Large intestine (tissue), 3 donors: Measurements from ENCODE around the gene ULK4. TPM values are rescaled to one million over a fixed set of nuclear protein-coding genes. Genes with fewer than 3 reads are reported as not detected.
A peak's percentile ranks its signal among the peaks of the same experiment; 100 is the strongest.
"Not testable (repeated sequence)": the region's sequence is repeated elsewhere in the genome, so short reads cannot be mapped to it uniquely, and the experiment has no call there.

Source experiments
- DNase-seq, 2 donors: peaks; one replicate each; pipeline versions ENCODE4 v3.0.0 to v3.0.0-alpha.2; 2013
- H3K27ac ChIP-seq: one replicate; pipeline ENCODE4 v1.5.1; 2013; ENCODE audit warnings: low read length
- H3K27me3 ChIP-seq: 2 replicates; pipeline ENCODE4 v1.6.1; 2013; ENCODE audit warnings: low read length; ENCODE audit not compliant: control insufficient read depth, insufficient read depth
- H3K36me3 ChIP-seq: 2 replicates; pipeline ENCODE4 v1.6.1; 2013; ENCODE audit warnings: low read length; ENCODE audit not compliant: control insufficient read depth, insufficient read depth
- H3K4me1 ChIP-seq: one replicate; pipeline ENCODE4 v1.6.1; 2013; ENCODE audit warnings: low read length; ENCODE audit not compliant: control insufficient read depth, insufficient read depth
- H3K4me3 ChIP-seq: one replicate; pipeline ENCODE4 v1.5.1; 2013; ENCODE audit warnings: low read length
- H3K9me3 ChIP-seq: one replicate; pipeline ENCODE4 v1.6.1; 2013; ENCODE audit warnings: mild to moderate bottlenecking, low read depth, low read length, moderate library complexity; ENCODE audit not compliant: control insufficient read depth
- WGBS: methylation state at CpG from one replicate; pipeline ENCODE4 v1.1.5; 2013; ENCODE audit warnings: low lambda C conversion rate; ENCODE audit not compliant: insufficient coverage; 5-methylcytosine and 5-hydroxymethylcytosine counted together
- polyA plus RNA-seq: library from polyadenylated mRNA; unstranded; fragments of 120-200 nt; gene quantifications from one replicate; pipeline ENCODE4 v1.2.1, GENCODE V29; 2013

The ULK4 gene
- polyA plus RNA-seq, 1 donor: 2.1 TPM

DNA sequence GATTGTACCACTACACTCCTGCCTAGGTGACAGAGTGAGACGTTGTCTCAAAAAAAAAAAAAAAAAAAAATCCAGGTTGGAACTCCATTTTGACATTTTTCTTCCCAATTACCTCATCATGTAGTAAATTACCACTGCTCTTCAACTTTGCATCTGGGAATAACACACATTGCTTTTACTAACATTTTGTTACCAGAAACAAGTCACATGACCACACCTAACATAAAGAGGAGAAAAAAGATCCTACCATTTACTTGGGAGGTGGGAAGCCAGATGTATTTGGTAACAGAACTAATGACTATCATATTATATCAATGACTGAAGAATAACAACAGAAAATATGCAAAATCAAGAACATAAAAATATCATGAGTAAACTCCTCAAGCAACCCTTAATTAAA lies 49.6 kb downstream of the ULK4 start:
- Histone ChIP-seq H3K4me3 (no peak overlapping the region), H3K36me3 (no peaks in the 10 kb centered on the region), H3K27ac (no peak overlapping the region), H3K27me3 (no peaks in the 10 kb centered on the region), H3K9me3 (no peaks in the 10 kb centered on the region), H3K4me1 (no peaks in the 10 kb centered on the region)
- no peak for DNase-seq
- WGBS: no CpG with 5 or more reads among the region's 1 CpG

GRCh38 chr3:41907330-41908073 lies 54.4 kb downstream of the ULK4 start:
- H3K4me1 ChIP-seq: no peaks in the 10 kb centered on the region
- H3K9me3 ChIP-seq: no peaks in the 10 kb centered on the region
- no peak for DNase-seq
- WGBS: 80% methylated on average over 1 of the region's 3 CpGs
- H3K27me3 ChIP-seq: no peaks in the 10 kb centered on the region
- no peak overlapping the region for H3K27ac ChIP-seq
- peaks cover 3% of the 10 kb centered on the region for H3K36me3 ChIP-seq
- no peak overlapping the region for H3K4me3 ChIP-seq

GRCh38 chr3:41900265-41900664 lies 61.6 kb downstream of the ULK4 start:
- Histone ChIP-seq H3K27me3 (no peaks in the 10 kb centered on the region), H3K4me1 (no peaks in the 10 kb centered on the region), H3K27ac (no peak overlapping the region), H3K36me3 (peaks cover 3% of the 10 kb centered on the region), H3K9me3 (no peaks in the 10 kb centered on the region), H3K4me3 (no peak overlapping the region)
- WGBS: no CpG with 5 or more reads among the region's 2 CpGs
- DNase-seq: no peak

GRCh38 chr3:41898631-41899030 lies 63.3 kb downstream of the ULK4 start:
- H3K9me3 ChIP-seq: no peaks in the 10 kb centered on the region
- no peak overlapping the region for H3K27ac ChIP-seq
- no CpG with 5 or more reads among the region's 2 CpGs for WGBS
- H3K27me3 ChIP-seq: no peaks in the 10 kb centered on the region
- H3K4me3 ChIP-seq: no peak overlapping the region
- no peaks in the 10 kb centered on the region for H3K4me1 ChIP-seq
- DNase-seq: no peak
- peaks cover 3% of the 10 kb centered on the region for H3K36me3 ChIP-seq

DNA sequence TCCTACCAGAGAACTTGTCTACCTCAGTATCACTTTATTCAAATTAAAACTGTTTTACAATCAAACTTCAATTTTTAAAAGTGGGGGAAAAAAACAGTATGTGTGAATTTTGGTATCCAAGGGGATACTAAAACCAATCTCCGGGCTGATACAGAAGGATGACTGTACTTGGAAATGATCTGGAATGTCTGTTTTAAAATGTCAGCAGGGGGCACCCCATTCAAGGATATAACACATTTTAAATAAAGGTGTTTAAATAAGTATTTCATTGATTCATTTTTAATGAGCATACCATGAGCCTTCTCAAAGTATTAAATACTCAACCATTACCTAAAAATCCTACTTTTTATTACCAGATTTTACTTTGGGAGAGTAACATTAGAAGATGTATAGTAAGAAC lies 67.9 kb downstream of the ULK4 start:
- no CpG with 5 or more reads among the region's 1 CpG for WGBS
- peak in 1 of 2 donors; percentile 24 for DNase-seq
- H3K4me1 ChIP-seq: no peaks in the 10 kb centered on the region

DNA sequence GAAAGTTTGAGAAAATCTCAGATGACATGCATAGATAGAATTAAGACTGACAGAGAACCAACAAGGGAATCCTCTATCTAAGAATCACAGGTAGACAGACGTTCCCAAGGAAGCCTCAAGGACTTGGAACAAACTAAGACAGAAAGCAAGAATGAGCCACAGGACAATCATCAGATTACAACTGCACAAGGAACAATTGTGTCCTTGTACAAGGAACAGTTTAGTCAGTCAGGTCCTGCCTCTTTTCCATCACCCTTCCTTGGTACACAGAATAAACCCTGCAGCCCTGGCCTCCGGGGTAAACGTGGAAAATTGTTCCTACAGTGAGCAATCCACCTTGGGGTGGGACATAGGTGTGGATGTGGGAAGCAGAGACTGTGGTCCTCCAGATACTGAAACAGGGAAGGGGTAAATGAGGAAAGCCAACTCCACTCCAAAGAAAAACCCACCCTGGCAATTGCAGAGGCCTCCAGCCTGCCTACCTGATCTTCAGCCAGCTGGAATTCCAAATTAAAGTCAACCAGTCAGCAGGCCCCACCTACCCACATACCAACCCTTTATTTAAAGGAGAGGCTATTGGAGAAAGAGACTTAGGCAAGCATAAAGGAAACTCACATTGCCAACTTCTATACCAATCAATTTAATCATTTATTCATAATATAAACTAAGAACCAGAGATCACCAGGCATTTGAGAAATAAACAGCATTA lies 73.4 kb downstream of the ULK4 start:
- DNase-seq: no peak
- Histone ChIP-seq H3K27ac (no peak overlapping the region), H3K4me1 (no peaks in the 10 kb centered on the region), H3K27me3 (no peaks in the 10 kb centered on the region), H3K36me3 (no peaks in the 10 kb centered on the region), H3K4me3 (no peak overlapping the region), H3K9me3 (no peaks in the 10 kb centered on the region)
- no CpG with 5 or more reads among the region's 3 CpGs for WGBS

More for the DNA sequence above, 67.9 kb downstream of the ULK4 start:
- Histone ChIP-seq H3K9me3 (no peaks in the 10 kb centered on the region), H3K36me3 (no peaks in the 10 kb centered on the region), H3K27me3 (no peaks in the 10 kb centered on the region), H3K27ac (no peak overlapping the region), H3K4me3 (no peak overlapping the region)

- H3K9me3 ChIP-seq: no peaks in the 10 kb centered on the region
- DNase-seq: no peak
- H3K36me3 ChIP-seq: no peaks in the 10 kb centered on the region
Observed at GRCh38 chr3:41882956-41883355, 78.9 kb downstream of the ULK4 start.

GRCh38 chr3:41881233-41881821 lies 80.6 kb downstream of the ULK4 start:
- Histone ChIP-seq H3K4me3 (no peak overlapping the region), H3K27me3 (no peaks in the 10 kb centered on the region), H3K27ac (no peak overlapping the region), H3K36me3 (no peaks in the 10 kb centered on the region), H3K9me3 (no peaks in the 10 kb centered on the region), H3K4me1 (peaks cover 3% of the 10 kb centered on the region)
- peak; percentile 28 to 43 for DNase-seq
- WGBS: 71% methylated on average over 2 of the region's 3 CpGs

More at GRCh38 chr3:41882956-41883355, 78.9 kb downstream of the ULK4 start:
- Histone ChIP-seq H3K27me3 (no peaks in the 10 kb centered on the region), H3K4me1 (peaks cover 3% of the 10 kb centered on the region), H3K4me3 (no peak overlapping the region), H3K27ac (no peak overlapping the region)

- Histone ChIP-seq H3K9me3 (no peaks in the 10 kb centered on the region), H3K4me3 (no peak overlapping the region), H3K36me3 (no peaks in the 10 kb centered on the region), H3K27ac (no peak overlapping the region), H3K27me3 (no peaks in the 10 kb centered on the region), H3K4me1 (peaks cover 3% of the 10 kb centered on the region)
- WGBS: no CpG with 5 or more reads among the region's 2 CpGs
- no peak for DNase-seq
Observed at GRCh38 chr3:41880387-41880786, 81.5 kb downstream of the ULK4 start.

GRCh38 chr3:41877741-41878140 lies 84.2 kb downstream of the ULK4 start:
- H3K4me3 ChIP-seq, H3K4me1 ChIP-seq, DNase-seq, H3K27me3 ChIP-seq, H3K36me3 ChIP-seq, H3K9me3 ChIP-seq, H3K27ac ChIP-seq: not testable (repeated sequence)
- WGBS: no CpG with 5 or more reads among the region's 9 CpGs
